Calu3 (cell line): Measurements from ENCODE around the gene FURIN. TPM values are rescaled to one million over a fixed set of nuclear protein-coding genes. Genes with fewer than 3 reads are reported as not detected.

Experiments used
- BruUV-seq: library from RNA; stranded (reverse); fragments of 400-500 nt; replicated peaks from 2 replicates; lab custom pipeline; 2021; lab: Mats Ljungman, UMichigan
- CTCF ChIA-PET: fragments of 300-600 bp; sonication (Branson Sonifier 250); formaldehyde crosslinking; loops from one replicate; lab custom pipeline; 2022; ENCODE audit warnings: antibody characterized with exemption; lab: Charles Lee
- DNase-seq: peaks from one replicate; pipeline ENCODE4 v3.0.0; 2022
- H3K27ac Mint-ChIP-seq: one replicate; pipeline ENCODE4 v1.8.0; 2022; ENCODE audit warnings: mixed read lengths; ENCODE audit not compliant: unreplicated experiment
- H3K27me3 Mint-ChIP-seq: one replicate; pipeline ENCODE4 v1.8.0; 2022; ENCODE audit warnings: mixed read lengths; ENCODE audit not compliant: unreplicated experiment
- H3K36me3 Mint-ChIP-seq: one replicate; pipeline ENCODE4 v1.8.0; 2022; ENCODE audit warnings: mild to moderate bottlenecking, moderate library complexity, mixed read lengths; ENCODE audit not compliant: insufficient read depth, unreplicated experiment
- H3K4me1 Mint-ChIP-seq: one replicate; pipeline ENCODE4 v1.8.0; 2022; ENCODE audit warnings: mild to moderate bottlenecking, low read depth, mixed read lengths; ENCODE audit not compliant: unreplicated experiment
- H3K4me3 Mint-ChIP-seq: one replicate; pipeline ENCODE4 v1.8.0; 2022; ENCODE audit warnings: mild to moderate bottlenecking, low read depth, moderate library complexity, mixed read lengths; ENCODE audit not compliant: unreplicated experiment
- H3K9me3 Mint-ChIP-seq: one replicate; pipeline ENCODE4 v1.8.0; 2022; ENCODE audit warnings: low read depth, mixed read lengths; ENCODE audit not compliant: unreplicated experiment
- CTCF ChIP-seq: fragments of 200-600 bp; IDR thresholded peaks from one replicate; pipeline ENCODE4 v1.8.0; 2022; ENCODE audit warnings: antibody characterized with exemption; ENCODE audit not compliant: unreplicated experiment
- intact Hi-C: fragments of 100-400 bp; cut with micrococcal nuclease; formaldehyde crosslinking; loops from one replicate; pipeline ENCODE4 v1.10.0; 2022; ENCODE audit not compliant: unreplicated experiment
- total RNA-seq: library from RNA; stranded (reverse); gene quantifications from 2 replicates; pipeline ENCODE4 v1.2.3, GENCODE V29; 2022

FURIN gene
- total RNA-seq, 1 experiment from 2014 or later: 76.6 TPM

GRCh38 chr15:90826886-90827435 lies 41.4 kb upstream of the FURIN start:
- intact Hi-C loops: no loop called here
- DNase-seq: no peak
- peaks cover 9% of the 10 kb centered on the region for H3K4me1 Mint-ChIP-seq
- CTCF ChIA-PET: interaction anchor here (1.4 kb wide), 1 partner anchor 12 kb away, joined by 3 read pairs; no protein-coding TSS in a partner anchor
- no TSS peak for BruUV-seq
- H3K27me3 Mint-ChIP-seq: peaks cover 21% of the 10 kb centered on the region
- no peaks in the 10 kb centered on the region for H3K36me3 Mint-ChIP-seq
- no peaks in the 10 kb centered on the region for H3K9me3 Mint-ChIP-seq
- H3K27ac Mint-ChIP-seq: no peak overlapping the region
- no peak for TF ChIP-seq CTCF
- no peak overlapping the region for H3K4me3 Mint-ChIP-seq

DNA sequence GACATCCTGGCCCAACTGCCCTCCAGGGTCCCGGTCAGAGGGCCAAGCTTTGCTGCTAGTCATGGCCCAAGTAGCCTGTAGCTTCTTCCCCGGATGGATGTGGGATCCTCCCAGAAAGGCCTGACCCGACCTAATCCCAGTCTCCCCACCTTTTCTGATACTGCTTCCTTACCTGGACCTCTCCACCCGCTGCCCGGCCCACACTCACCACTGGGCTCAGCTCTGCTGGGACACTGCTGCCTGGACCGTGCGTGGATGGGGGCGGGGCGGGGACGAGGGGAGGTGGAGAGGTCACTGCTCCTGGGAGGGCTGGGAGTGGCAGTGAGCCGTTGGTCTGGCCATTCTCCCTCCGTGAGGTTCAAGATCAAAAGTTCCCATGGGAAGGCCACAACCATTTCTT lies 40.3 kb upstream of the FURIN start:
- CTCF ChIA-PET: interaction anchor here (0.6 to 1.4 kb wide), 3 partner anchors 11 to 172 kb away, joined by 3 to 4 read pairs (median 3); no protein-coding TSS in a partner anchor
- no peaks in the 10 kb centered on the region for H3K36me3 Mint-ChIP-seq

DNA sequence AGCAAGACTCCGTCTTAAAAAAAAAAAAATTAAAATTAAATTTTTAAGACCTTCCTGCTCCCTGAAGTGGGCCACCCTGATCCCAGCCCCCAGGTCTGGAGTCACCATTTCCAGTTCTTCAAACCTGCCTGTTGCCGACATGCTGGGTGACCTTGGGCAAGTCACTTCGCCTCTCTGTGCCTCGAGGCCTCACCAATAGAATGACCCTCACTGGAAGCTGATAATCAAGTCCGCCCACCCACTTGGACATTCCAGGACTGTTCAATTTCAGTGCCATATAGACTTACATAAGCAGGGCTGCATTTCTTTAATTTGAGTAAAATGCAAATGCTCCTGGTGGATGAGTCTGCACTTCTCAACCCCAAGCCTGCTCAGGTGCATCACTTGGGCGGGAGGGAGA lies 39.3 kb upstream of the FURIN start:
- CTCF ChIA-PET: no interaction called here
- no peak for DNase-seq
- intact Hi-C loops: no loop called here
- no peak for TF ChIP-seq CTCF
- Mint-ChIP-seq H3K27ac (no peak overlapping the region), H3K9me3 (no peaks in the 10 kb centered on the region), H3K4me3 (no peak overlapping the region), H3K27me3 (peaks cover 21% of the 10 kb centered on the region), H3K36me3 (no peaks in the 10 kb centered on the region), H3K4me1 (peaks cover 6% of the 10 kb centered on the region)
- BruUV-seq: no TSS peak

More for the DNA sequence above, 40.3 kb upstream of the FURIN start:
- intact Hi-C loops: no loop called here
- no TSS peak for BruUV-seq
- TF ChIP-seq CTCF: no peak
- H3K27me3 Mint-ChIP-seq: peaks cover 21% of the 10 kb centered on the region
- no peaks in the 10 kb centered on the region for H3K9me3 Mint-ChIP-seq
- peaks cover 9% of the 10 kb centered on the region for H3K4me1 Mint-ChIP-seq
- DNase-seq: no peak
- no peak overlapping the region for H3K4me3 Mint-ChIP-seq
- H3K27ac Mint-ChIP-seq: no peak overlapping the region

DNA sequence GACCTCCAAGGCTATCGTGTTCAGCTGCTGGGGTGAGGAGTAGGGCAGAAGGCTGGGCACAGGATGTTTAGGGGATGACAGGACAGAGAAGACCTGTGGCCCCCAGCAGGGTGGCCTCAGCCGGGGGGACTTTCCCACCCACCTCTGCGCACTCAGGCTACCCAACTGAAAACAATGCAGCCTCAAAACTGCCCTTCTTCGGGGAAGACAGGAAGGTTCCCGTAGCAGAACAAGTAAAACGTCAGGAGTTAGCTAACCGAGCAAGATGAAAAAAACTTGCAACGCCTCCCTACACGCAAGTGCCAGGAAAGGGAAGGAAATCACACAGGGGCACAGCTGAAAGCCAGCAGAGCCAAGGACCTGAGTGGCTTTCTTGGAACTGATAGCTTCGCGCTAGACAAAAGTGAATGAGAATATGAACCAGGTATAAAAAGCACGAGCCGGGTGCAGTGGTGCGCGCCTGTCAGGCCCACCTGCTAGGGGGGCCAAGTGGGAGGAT lies 38.4 kb upstream of the FURIN start:
- BruUV-seq: no TSS peak
- CTCF ChIA-PET: no interaction called here

More for the DNA sequence above, 38.4 kb upstream of the FURIN start:
- H3K36me3 Mint-ChIP-seq: no peaks in the 10 kb centered on the region
- no peak overlapping the region for H3K27ac Mint-ChIP-seq
- no peak overlapping the region for H3K4me3 Mint-ChIP-seq
- no peak for TF ChIP-seq CTCF
- intact Hi-C loops: no loop called here
- H3K9me3 Mint-ChIP-seq: no peaks in the 10 kb centered on the region
- peaks cover 21% of the 10 kb centered on the region for H3K27me3 Mint-ChIP-seq
- no peaks in the 10 kb centered on the region for H3K4me1 Mint-ChIP-seq
- no peak for DNase-seq
